ENCODE results near the gene CCDC24.

CCDC24 gene

DNA sequence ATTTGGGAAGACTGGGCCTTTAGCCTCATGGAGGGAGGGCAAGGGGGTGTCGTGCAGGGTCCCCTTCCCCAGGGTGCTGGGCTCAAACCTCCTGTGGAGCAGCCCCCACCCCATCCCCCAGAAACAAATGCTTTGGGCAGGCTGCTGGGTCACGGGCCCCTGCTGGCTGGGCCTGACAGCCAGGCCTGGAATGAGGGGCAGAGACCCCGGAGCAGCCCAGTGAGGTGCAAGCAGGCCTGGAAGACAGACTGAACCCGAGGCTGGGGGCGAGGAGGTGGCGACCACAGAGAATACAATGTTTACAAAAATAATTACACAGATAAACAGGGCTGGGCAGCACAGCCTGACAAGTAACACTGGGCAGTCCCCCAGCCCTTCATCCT is 5.3 kb downstream of the CCDC24 start:
- in situ Hi-C loops (cut with MboI; ENCODE audit: low sequenced_read_pairs) = no loop called here

DNA sequence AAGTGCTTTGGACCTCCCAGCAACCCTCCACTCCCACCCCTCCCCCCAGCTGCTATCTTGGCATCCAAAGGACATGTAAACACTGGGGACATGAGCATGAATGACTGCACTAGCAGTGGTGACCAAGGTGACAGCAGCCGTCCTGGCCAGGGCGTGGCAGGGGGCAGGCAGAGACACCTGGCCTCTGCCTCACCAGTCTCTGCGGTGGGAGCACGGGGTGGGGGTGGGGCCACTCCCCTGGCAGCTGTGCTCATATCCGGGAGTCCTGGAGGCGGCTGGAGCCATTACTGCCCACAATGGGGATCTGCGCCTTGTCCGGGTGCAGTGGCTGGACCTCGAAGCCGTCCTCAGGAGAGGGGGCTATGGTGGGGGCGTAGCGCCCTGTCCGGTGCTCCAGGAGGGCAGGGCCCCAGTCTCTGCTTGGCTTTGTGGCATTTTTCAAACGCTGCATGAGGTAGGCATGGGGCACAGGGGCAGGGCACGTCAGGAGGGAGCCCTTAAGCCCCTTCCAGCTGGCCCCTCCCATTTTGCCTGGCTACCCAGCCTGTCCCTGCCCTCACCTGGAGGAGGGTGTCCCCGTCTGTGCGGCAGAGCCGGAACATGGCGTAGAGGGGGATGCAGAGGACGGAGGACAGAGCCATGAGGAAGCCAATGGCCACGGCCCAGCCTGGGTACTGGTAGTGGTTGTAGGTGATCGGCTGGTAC is 6.0 kb downstream of the CCDC24 start:
- in situ Hi-C loops (cut with MboI; ENCODE audit: low sequenced_read_pairs) = no loop called here

- in situ Hi-C loops (cut with MboI; ENCODE audit: low sequenced_read_pairs) = no loop called here
Measured at GRCh38 chr1:43998000-43998378, 6.6 kb downstream of the CCDC24 start.

- in situ Hi-C loops (cut with MboI; ENCODE audit: low sequenced_read_pairs) = no loop called here
Measured at GRCh38 chr1:43999455-43999854, 8.1 kb downstream of the CCDC24 start.

GRCh38 chr1:44000122-44000665 is 8.8 kb downstream of the CCDC24 start:
- in situ Hi-C loops (cut with MboI; ENCODE audit: low sequenced_read_pairs) = no loop called here

DNA sequence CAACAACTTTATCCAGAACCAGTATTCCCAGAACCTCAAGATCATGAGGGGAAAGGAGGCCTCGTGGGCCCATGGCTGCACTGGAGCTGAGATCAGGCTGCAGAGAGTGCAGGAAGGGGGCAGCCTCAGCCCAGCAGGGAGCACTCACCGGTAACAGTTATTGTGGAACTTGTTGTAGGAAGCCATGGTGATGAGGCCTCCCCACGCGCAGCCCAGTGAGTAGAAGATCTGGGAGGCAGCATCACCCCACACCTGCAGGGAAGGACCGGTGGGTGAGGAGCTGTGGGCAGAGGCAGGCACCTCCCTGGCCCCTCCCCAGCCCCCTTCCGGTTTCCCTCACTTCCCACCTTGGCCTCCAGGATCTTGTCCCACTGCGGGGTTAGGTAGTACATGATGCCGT is 10.8 kb downstream of the CCDC24 start:
- in situ Hi-C loops (cut with MboI; ENCODE audit: low sequenced_read_pairs) = no loop called here

- in situ Hi-C loops (cut with MboI; ENCODE audit: low sequenced_read_pairs) = no loop called here
Measured at GRCh38 chr1:44002606-44003157, 11.3 kb downstream of the CCDC24 start.

DNA sequence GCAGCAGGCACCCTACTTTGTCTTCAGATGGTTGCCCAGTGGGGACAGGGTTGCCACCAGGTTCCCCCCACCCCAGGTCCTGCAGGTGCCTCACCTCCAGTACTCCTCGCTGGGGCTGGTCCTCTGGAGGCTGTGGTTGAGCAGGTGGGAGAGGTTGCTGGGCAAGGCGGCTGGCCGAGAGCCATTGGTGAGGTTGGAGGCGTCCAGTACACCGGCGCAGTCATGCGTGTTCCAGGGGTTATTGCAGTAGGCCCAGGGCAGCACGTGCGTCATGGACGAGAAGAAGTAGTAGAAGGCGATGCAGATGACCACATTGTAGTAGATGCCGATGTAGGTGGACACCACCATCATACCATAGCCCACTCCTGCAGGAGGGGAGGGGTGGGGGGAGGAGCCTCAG is 16.9 kb downstream of the CCDC24 start:
- in situ Hi-C loops (cut with MboI; ENCODE audit: low sequenced_read_pairs) = no loop called here

DNA sequence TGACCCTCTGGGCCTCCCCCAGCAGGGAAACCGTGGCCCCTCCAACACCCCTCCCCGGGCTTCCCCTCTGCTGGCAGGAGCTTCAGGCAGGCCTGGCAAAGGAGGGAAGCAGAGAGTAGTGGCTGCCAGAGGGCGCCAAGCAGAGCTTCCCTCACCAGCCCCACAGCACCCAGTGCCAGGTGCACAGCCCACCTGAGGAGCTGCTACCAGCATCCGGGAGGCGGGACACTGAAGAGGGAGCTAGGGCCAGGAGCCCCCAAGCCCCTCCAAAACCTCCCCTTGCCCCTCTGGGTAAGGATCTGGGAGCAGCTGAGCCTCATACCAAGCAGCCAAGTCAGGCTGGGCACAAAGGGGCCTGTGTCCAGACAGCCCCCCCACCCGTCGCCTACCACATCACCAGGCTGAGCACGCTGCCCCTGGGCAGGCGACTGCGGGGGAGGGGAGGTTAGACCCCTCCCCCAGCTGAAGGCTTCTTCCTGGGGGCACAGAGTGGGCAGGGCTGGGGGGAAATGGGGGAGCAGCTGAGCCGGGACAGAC is 19.6 kb downstream of the CCDC24 start:
- in situ Hi-C loops (cut with MboI; ENCODE audit: low sequenced_read_pairs) = no loop called here

DNA sequence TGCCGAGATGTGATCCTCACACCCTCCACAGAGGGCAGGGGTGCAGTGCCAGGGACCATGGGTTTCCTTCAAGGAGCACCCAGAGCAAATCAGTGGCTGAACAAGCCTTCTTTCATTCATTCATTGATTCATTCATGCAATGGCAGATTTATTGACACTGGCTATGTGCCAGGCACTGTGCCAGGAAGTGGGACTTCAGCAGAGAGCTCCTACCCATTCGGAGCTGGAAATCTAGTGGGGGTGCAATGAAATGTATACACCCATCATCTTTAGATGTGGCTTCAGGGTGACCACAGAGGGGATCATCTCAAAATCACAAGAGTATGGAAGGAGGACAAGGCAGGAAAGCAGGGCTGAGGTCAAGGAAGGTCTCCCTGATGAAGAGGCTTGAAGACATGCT is 21.0 kb downstream of the CCDC24 start:
- in situ Hi-C loops (cut with MboI; ENCODE audit: low sequenced_read_pairs) = no loop called here

DNA sequence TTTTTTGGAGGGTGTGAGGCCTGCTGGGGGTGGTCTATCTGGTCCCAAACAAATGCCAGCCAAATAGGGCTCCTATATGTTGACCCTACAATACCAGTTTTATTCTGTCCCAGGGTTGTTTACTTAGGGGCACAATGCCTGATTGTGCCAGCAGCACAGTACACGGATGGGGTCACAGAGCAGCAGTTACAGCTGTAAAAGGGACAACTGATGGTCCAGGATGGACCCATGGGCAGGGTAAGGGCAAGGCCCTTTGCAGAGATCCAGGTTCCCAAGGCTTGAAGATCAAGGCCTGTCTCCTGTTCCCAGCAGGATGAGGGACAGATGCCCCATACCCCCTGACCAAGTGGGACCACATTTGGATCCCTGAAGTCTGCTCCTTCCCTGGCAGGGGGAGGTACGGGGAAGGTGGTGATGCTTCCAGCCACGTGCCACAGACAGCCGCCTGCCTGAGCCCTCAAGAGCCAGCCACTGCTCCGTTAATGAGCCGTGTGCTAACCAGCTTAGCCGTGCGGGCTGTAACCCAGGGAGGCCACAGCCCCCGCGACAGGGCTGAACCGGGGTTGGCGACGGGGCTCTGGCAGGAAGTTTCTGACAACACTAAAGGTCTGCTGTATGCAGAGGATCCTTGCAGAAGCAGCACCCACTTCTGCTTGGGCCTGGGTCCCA is 21.7 kb downstream of the CCDC24 start:
- in situ Hi-C loops (cut with MboI; ENCODE audit: low sequenced_read_pairs) = no loop called here

DNA sequence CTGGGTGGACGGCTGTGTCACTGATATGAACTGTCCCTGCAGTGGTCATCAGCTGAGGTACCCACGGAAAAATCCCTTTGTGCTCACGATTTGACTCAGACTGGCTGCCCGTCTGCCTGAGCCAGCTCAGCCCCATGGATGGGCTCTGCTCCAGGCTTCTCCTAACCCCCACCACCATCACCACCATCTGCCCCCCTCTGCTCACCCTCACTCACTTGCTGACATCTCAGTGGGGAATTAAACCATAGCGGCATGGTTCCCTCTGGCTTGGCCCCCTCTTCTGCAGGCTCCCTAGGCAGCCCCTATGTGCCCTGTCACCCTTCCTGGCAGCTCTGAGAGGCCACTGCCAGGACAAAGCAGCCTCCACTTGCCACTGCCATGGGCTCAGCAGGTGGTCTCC is 22.6 kb downstream of the CCDC24 start:
- in situ Hi-C loops (cut with MboI; ENCODE audit: low sequenced_read_pairs) = no loop called here

- in situ Hi-C loops (cut with MboI; ENCODE audit: low sequenced_read_pairs) = no loop called here
Measured at GRCh38 chr1:44014365-44015104, 23.1 kb downstream of the CCDC24 start.

GRCh38 chr1:44015206-44015605 is 23.8 kb downstream of the CCDC24 start:
- in situ Hi-C loops (cut with MboI; ENCODE audit: low sequenced_read_pairs) = no loop called here

DNA sequence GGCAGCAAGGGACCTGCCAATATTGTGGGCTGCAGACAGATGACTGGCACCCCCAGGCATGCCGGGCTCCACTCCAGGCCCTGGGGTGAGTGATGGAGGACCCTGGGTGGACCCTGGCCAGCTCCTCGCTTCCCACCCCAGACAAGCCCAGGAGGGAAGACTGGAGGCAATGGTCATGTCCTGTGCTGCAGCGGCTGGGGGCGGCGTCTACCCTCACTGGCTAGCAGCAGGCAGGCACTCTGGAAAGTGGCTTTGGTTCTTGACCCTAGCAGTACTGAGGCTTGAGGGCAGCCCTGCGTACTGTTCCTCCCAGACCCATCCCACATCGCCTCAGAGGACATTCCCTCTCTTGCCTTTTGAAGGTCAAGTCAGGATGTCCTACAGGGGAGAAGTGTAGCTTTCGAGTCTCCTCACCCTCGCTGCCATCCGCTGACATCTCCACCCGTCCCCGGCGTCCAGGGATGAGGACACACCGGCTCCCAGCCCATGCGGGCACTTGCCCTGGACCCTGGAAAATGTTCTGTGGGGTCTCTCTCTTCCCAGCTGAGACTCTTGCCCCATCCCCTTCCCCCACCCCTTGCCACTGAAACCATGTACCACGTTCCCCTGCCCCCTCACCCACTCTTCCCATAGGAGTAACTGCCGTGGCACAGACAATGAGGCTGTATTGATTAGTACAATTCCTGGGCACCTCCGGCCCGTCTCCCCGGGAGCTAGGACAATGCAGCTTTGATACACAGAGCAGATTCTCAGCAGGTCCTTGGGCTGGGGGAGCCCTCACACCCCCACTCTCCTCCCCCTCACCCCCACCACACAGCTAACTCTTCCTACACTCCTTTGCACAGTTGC is 24.9 kb downstream of the CCDC24 start:
- in situ Hi-C loops (cut with MboI; ENCODE audit: low sequenced_read_pairs) = no loop called here

- in situ Hi-C loops (cut with MboI; ENCODE audit: low sequenced_read_pairs) = no loop called here
Measured at GRCh38 chr1:44016890-44017400, 25.5 kb downstream of the CCDC24 start.

DNA sequence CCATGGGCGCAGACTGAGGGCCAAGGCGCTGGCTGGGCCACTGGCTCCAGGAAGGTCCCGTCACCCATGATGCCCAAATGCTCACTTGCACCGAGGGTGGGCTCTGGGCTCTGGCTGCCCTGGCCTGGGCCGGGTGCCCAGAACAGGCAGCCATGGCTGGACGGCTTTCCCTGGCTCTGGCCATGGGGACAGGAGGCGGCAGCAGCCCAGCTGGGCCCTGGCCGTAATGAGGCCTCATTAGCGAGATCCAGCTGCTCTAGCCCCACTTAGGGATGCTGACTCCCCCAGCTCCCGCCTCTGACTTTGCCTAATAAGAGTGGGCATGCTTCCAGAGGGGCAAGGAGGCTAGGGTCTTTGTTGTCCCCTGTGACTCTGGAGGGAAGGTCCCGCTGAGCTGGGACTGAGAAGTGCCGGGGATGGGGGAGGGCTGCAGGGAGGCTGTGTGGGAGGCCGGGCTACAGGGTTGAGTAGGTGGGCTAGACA is 28.1 kb downstream of the CCDC24 start:
- in situ Hi-C loops (cut with MboI; ENCODE audit: low sequenced_read_pairs) = no loop called here

- in situ Hi-C loops (cut with MboI; ENCODE audit: low sequenced_read_pairs) = no loop called here
Measured at GRCh38 chr1:44020464-44020863, 29.1 kb downstream of the CCDC24 start.

GRCh38 chr1:44021156-44021555 is 29.8 kb downstream of the CCDC24 start:
- in situ Hi-C loops (cut with MboI; ENCODE audit: low sequenced_read_pairs) = no loop called here
